Prostate gland (tissue), 2 donors: ENCODE measurements around the gene ADAMTSL3. TPM values are rescaled to one million over a fixed set of nuclear protein-coding genes. Genes with fewer than 3 reads are reported as not detected.
A peak's percentile ranks its signal among the peaks of the same experiment; 100 is the strongest.

Source experiments
- DNase-seq: peaks from one replicate; pipeline ENCODE4 v3.0.0-alpha.2; 2019; ENCODE audit warnings: low spot score
- H3K27ac ChIP-seq, 2 donors: fragments of 200-600 bp; sonication (generic); 2 replicates each; pipeline ENCODE4 v1.5.1; 2017 to 2019
- H3K27me3 ChIP-seq: fragments of 200-600 bp; sonication (generic); replicated peaks from 2 replicates; pipeline ENCODE4 v1.5.1; 2019; ENCODE audit not compliant: insufficient read depth
- H3K36me3 ChIP-seq, 2 donors: fragments of 200-600 bp; sonication (generic); 1 replicate in 1 of 2; 2 replicates in 1 of 2; pipeline versions ENCODE4 v1.5.1 to v1.8.1; 2017 to 2019
- H3K4me1 ChIP-seq: fragments of 200-600 bp; sonication (generic); replicated peaks from 2 replicates; pipeline ENCODE4 v1.5.1; 2019
- H3K4me3 ChIP-seq, 2 donors: fragments of 200-600 bp; sonication (generic); 2 replicates each; pipeline ENCODE4 v1.5.1; 2017 to 2019
- H3K9me3 ChIP-seq: fragments of 200-600 bp; sonication (generic); 2 replicates; pipeline ENCODE4 v1.5.1; 2017
- POLR2A ChIP-seq: fragments of 450-650 bp; IDR thresholded peaks from one replicate; pipeline ENCODE4 v1.6.1; 2016; ENCODE audit warnings: antibody characterized with exemption, mild to moderate bottlenecking
- POLR2AphosphoS5 ChIP-seq: sonication (generic); formaldehyde crosslinking; IDR thresholded peaks from one replicate; pipeline ENCODE4 v1.6.1; 2017; ENCODE audit warnings: antibody characterized with exemption
- WGBS: methylation state at CpG from one replicate; pipeline ENCODE4 v1.1.5; 2018; 5-methylcytosine and 5-hydroxymethylcytosine counted together
- intact Hi-C: fragments of 100-400 bp; cut with DNase I; formaldehyde crosslinking; loops from one replicate; pipeline ENCODE4 v1.14.2; 2022
- total RNA-seq, 2 donors: library from RNA; depleted of rRNA; stranded (reverse); fragments of >200 nt; gene quantifications; one replicate each; pipeline ENCODE4 v1.1.0, GENCODE V29; 2016
- TF ChIP-seq, protein P1 (sequence below), 4 experiments: fragments of 200-600 bp in 2 of 4; fragments of 450-650 bp in 2 of 4; sonication (generic) in 2 of 4; IDR thresholded peaks; 1 replicate in 3 of 4; 2 replicates in 1 of 4; pipeline ENCODE4 v1.5.1; 2016 to 2019; ENCODE audit warnings: antibody characterized with exemption in 4 of 4, mild to moderate bottlenecking in 2 of 4, moderate library complexity in 2 of 4

Gene ADAMTSL3
- total RNA-seq, 2 donors from 2014 or later = 4.5 to 25.2 TPM

DNA sequence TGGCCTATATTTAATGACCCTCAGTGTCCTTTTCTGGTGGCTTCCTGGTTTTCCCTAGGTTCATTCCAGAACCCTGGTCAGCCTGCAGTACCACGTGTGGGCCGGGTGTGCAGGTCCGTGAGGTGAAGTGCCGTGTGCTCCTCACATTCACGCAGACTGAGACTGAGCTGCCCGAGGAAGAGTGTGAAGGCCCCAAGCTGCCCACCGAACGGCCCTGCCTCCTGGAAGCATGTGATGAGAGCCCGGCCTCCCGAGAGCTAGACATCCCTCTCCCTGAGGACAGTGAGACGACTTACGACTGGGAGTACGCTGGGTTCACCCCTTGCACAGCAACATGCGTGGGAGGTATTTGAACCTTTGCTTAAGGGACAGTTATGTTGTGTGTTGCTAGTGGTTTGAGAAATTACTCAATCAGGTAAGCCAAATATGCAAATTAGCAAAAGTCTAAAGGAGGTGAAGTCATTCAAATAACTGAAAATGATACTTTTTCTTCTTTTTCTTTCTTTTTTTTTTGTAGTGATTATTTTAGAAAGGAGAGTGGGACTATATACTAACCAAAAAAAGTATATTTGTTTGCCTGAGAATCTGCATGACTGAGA, 259.2 kb downstream of the ADAMTSL3 start:
- H3K36me3 ChIP-seq = no peaks in the 10 kb centered on the region
- H3K27ac ChIP-seq = no peak overlapping the region
- H3K4me3 ChIP-seq = no peak overlapping the region
- no peaks in the 10 kb centered on the region for H3K27me3 ChIP-seq
- no peaks in the 10 kb centered on the region for H3K9me3 ChIP-seq
- peaks cover 3% of the 10 kb centered on the region for H3K4me1 ChIP-seq
- TF ChIP-seq, protein P1, sequence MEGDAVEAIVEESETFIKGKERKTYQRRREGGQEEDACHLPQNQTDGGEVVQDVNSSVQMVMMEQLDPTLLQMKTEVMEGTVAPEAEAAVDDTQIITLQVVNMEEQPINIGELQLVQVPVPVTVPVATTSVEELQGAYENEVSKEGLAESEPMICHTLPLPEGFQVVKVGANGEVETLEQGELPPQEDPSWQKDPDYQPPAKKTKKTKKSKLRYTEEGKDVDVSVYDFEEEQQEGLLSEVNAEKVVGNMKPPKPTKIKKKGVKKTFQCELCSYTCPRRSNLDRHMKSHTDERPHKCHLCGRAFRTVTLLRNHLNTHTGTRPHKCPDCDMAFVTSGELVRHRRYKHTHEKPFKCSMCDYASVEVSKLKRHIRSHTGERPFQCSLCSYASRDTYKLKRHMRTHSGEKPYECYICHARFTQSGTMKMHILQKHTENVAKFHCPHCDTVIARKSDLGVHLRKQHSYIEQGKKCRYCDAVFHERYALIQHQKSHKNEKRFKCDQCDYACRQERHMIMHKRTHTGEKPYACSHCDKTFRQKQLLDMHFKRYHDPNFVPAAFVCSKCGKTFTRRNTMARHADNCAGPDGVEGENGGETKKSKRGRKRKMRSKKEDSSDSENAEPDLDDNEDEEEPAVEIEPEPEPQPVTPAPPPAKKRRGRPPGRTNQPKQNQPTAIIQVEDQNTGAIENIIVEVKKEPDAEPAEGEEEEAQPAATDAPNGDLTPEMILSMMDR (IDR thresholded peaks at IDR 0.05) = no peak
- TF ChIP-seq POLR2AphosphoS5 = no peak
- TF ChIP-seq POLR2A = no peak
- 92% methylated on average over 14 of the region's 14 CpGs for WGBS
- intact Hi-C loops = no loop called here
- no peak for DNase-seq

DNA sequence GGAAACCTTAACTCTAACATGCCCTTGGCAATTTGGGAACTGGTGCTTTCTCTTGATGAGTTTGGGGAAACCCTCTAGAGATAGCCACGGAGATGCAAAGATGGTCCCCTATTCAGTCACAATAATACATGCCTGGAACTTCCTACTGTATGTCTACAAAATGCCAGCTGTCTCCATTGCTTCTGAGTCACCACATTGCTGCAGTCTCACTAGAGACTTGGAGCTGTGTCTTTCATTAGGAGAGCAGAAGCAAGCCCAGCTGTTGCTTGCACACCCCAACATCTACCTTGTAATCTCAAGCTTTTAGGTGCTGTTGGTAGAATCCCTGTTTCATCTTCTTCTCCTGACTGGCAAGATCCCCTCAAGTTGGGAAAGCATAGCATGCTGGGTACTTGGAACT, 261.0 kb downstream of the ADAMTSL3 start:
- H3K9me3 ChIP-seq = no peaks in the 10 kb centered on the region
- H3K4me1 ChIP-seq = peaks cover 3% of the 10 kb centered on the region
- no peak overlapping the region for H3K27ac ChIP-seq
- H3K4me3 ChIP-seq = no peak overlapping the region
- no peaks in the 10 kb centered on the region for H3K27me3 ChIP-seq
- 96% methylated on average over 1 of the region's 1 CpG for WGBS
- no peak for TF ChIP-seq POLR2A
- TF ChIP-seq, protein P1 (IDR thresholded peaks at IDR 0.05) = no peak
- TF ChIP-seq POLR2AphosphoS5 = no peak
- intact Hi-C loops = no loop called here
- no peaks in the 10 kb centered on the region for H3K36me3 ChIP-seq
- DNase-seq = no peak

DNA sequence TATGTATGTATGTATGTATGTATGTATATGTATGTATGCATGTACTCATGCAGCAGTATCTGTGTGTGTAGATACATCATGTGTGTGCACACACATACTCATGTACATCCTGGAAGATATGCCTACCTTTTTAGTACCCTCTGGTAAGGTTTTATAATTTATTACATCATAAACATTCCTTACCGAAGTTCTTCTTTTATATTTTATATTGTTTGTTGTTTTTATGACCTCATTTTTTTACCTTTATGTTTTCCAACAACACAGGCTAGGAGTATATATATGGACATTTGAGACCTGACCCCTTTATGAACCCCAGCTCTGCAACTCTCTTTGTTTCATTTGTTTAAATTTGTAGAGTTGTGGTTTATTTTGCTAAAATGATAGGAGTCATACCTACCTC, 263.5 kb downstream of the ADAMTSL3 start:
- Histone ChIP-seq H3K9me3 (no peaks in the 10 kb centered on the region), H3K27ac (no peak overlapping the region), H3K36me3 (no peaks in the 10 kb centered on the region), H3K4me3 (no peak overlapping the region), H3K4me1 (peaks cover 3% of the 10 kb centered on the region), H3K27me3 (no peaks in the 10 kb centered on the region)
- WGBS = 21% methylated on average over 1 of the region's 1 CpG
- no peak for DNase-seq
- intact Hi-C loops = no loop called here
- TF ChIP-seq, protein P1 (IDR thresholded peaks at IDR 0.05) = no peak
- TF ChIP-seq POLR2A (no peak), POLR2AphosphoS5 (no peak)

DNA sequence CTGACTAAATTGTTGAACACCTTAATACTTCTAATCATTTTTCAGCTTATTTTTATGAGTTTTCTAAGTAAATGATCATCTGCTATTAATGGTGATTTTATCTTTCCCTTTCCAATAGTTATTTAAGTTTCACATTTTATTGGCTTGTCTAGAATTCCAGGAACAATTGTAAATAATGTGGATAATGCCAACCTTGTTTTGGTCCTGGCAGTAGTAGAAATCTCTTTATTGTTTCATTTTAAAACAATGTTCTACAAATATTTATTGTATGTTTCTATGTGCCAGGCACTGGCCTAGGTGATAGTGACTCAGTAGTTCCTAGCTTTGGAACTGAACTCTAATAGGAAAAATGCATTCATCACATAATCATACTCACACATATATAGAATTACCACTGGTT, 264.1 kb downstream of the ADAMTSL3 start:
- no peak for DNase-seq
- Histone ChIP-seq H3K27ac (no peak overlapping the region), H3K4me3 (no peak overlapping the region), H3K9me3 (no peaks in the 10 kb centered on the region), H3K36me3 (no peaks in the 10 kb centered on the region), H3K4me1 (peaks cover 3% of the 10 kb centered on the region), H3K27me3 (no peaks in the 10 kb centered on the region)
- intact Hi-C loops = no loop called here
- TF ChIP-seq, protein P1 (IDR thresholded peaks at IDR 0.05) = no peak
- TF ChIP-seq POLR2AphosphoS5 (peak; percentile 42), POLR2A (no peak)

DNA sequence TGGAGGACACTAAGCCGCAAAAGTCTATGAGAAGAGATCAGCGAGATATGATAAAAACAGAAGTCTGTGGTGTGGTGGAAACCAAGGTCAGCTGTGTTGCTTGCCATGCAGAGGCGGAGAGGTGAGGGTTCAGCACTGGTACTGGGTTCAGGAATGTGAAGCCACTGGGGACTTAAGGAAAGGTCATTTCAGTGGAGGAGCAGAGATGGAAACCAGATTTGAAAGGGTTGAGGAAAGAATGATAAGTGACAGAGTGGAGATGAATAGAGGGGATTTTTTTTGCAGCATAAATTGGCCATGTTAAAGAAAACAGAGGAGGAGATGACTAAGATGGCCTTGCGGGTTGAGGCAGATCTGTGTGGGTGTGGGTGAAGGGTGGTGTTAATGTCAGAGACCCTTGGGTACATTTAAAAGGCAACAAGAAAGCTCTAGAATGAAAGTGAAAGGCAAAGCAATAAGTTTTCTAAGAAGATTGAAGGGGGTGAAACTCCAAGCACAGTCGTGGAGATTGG, 265.5 kb downstream of the ADAMTSL3 start:
- no peaks in the 10 kb centered on the region for H3K9me3 ChIP-seq
- H3K4me1 ChIP-seq = peaks cover 3% of the 10 kb centered on the region
- TF ChIP-seq POLR2AphosphoS5 (no peak), POLR2A (no peak)
- TF ChIP-seq, protein P1 (IDR thresholded peaks at IDR 0.05) = no peak
- 82% methylated on average over 5 of the region's 5 CpGs for WGBS
- intact Hi-C loops = no loop called here
- H3K4me3 ChIP-seq = no peak overlapping the region
- H3K36me3 ChIP-seq = no peaks in the 10 kb centered on the region
- no peak overlapping the region for H3K27ac ChIP-seq
- no peaks in the 10 kb centered on the region for H3K27me3 ChIP-seq
- DNase-seq = no peak
